ENCODE results near the gene GNB1L.

GNB1L gene

GRCh38 chr22:19876314-19876940 is 21.8 kb upstream of the GNB1L start:
- TF ChIP-seq GATA3 (IDR thresholded peaks at IDR 0.05; ENCODE audit: low read depth, low read length), result no peak
- no peak for TF ChIP-seq GATA2 (IDR thresholded peaks at IDR 0.05; ENCODE audit: low read depth, low read length)

DNA sequence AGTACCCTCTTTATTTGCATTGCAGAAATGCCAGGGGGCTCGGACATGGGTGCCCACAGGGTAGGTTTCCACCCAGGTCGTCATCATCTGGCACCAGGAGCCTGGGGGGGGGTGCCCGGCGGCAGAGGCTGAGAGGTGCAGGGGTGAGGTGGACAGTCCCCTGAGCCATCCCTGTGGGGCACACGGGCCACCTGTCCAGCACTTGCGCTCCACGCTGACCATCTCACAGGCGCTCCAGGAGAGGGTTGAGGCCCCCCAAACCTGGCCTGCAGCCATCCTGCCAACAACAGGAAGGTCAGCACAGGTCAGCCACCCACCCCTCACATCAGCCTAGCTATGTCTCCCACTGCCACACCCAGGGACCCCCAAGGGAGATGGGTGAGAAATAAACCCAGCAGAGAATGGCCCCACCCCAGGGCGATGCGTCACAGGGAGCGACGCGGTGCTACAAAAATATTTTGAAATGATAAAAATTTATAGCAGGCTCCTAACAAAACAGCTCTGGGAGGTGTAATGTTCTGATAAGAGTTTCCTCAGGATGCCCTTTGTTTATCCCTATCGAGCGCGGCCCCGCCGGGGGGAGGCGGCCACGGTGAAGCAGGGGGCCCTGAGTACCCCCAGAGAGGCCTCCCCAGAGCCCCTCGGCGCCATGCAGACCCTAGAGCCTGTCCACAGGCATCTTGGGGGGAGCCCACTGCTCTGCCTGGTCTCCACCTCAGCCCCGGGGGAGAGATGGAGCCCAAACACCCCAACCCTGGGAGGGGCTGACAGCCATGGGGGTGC is 21.0 kb upstream of the GNB1L start:
- TF ChIP-seq GATA2 (IDR thresholded peaks at IDR 0.05; ENCODE audit: low read depth, low read length) (no peak), GATA3 (IDR thresholded peaks at IDR 0.05; ENCODE audit: low read depth, low read length) (no peak)

- TF ChIP-seq GATA2 (IDR thresholded peaks at IDR 0.05; ENCODE audit: low read depth, low read length) (no peak), GATA3 (IDR thresholded peaks at IDR 0.05; ENCODE audit: low read depth, low read length) (no peak)
Measured at GRCh38 chr22:19875061-19875530, 20.4 kb upstream of the GNB1L start.

DNA sequence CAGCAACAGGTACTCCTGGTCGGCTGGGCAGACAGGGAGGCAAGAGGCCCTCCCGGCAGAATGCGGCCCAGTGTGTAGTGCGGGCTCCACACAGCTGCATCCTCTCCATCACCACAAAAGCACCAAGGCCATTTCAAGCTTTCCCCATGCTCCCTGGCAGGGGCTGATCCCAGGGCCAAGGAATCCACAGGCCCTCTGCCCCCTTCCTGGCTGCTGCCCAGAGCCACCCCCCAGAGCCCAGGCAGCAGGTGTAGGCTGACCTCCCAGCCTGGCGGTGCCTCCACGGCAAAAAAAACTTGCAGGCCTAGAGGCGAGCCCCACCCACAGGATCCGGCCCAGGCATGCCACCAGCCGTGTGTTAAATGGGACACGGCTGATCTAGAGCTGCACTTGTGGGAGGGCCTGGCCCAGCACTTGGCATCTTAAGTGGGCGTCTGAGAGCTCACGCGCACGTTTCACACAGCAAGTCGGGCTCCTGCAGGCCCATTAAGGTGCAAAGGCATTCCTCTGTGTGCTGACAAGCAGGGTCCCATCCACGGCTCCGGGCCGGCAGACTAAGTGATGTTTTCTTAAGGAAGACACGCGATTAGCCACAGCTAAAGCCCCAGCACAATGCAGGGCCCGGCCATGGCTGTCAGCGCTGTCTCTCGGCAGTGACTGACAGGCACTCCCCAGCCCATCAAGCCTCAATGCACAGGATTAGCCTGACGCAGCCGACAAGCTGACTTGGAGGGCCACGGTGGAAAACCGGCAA is 19.8 kb upstream of the GNB1L start:
- TF ChIP-seq GATA3 (IDR thresholded peaks at IDR 0.05; ENCODE audit: low read depth, low read length) (no peak), GATA2 (IDR thresholded peaks at IDR 0.05; ENCODE audit: low read depth, low read length) (no peak)

DNA sequence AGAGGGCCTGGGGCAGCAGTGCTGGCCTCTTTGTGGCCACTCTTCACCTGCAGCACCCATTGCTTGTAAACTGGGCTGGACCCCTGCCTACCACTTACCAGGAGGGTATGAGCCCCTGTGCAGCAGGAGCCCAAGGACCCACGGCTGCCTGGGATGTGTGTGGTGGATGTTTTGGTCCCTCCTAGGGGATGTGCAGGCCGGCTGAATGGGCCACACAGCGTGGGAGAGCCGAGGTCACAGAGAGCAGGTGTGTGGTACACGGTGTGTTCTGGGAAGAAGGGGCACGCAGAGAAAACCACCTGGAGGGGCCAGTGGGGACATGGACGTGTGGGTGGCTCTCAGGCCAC is 19.3 kb upstream of the GNB1L start:
- TF ChIP-seq GATA3 (IDR thresholded peaks at IDR 0.05; ENCODE audit: low read depth, low read length) (no peak), GATA2 (IDR thresholded peaks at IDR 0.05; ENCODE audit: low read depth, low read length) (no peak)

GRCh38 chr22:19873138-19873959 is 18.7 kb upstream of the GNB1L start:
- TF ChIP-seq GATA3 (IDR thresholded peaks at IDR 0.05; ENCODE audit: low read depth, low read length) (no peak), GATA2 (IDR thresholded peaks at IDR 0.05; ENCODE audit: low read depth, low read length) (no peak)

- no peak for TF ChIP-seq GATA2 (IDR thresholded peaks at IDR 0.05; ENCODE audit: low read depth, low read length)
- no peak for TF ChIP-seq GATA3 (IDR thresholded peaks at IDR 0.05; ENCODE audit: low read depth, low read length)
Measured at GRCh38 chr22:19872779-19873137, 18.1 kb upstream of the GNB1L start.

DNA sequence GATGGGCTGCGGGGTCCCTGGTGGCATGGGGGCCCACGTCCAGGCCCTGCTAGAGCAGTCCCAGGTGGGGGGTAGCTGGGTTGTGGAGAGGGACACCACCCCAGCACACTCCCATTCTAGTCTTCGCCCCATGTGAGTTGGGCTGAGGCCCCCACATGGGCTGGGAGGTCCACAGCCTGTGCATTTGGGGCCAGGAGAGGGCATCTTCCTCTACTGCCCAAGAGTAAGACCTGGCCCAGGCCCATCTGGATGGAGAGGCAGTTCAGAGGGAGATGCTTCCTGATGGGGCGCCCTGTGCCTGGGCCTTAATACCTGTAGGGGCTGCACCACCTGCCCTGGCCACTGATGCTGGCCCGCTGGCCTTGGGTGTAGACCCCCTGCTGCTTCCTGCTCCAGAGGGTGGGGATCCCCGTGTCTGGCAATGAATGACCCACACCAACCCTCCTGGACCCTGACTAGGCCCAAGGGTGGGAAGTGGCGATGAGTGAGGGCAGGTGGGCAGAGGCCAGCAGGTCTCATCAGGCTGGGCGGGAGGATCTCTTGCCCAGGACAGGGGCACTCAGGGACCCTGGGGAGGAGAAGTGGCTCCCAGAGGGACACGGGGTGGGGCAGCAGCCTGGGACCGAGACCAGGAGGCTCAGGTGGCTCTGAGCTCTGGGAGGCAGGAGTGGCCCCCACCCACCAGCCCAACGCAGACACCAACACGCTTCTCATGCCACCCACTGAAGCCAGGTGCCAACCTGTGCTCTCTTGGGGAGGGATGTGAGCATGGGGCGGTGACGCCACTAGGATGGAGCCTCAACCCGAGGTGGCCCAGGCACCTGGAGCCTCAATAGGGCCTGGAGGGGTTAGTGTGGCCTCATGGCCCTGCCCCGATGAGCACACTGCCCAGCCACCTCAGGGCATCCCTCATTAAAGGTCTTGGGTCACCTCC is 17.4 kb upstream of the GNB1L start:
- TF ChIP-seq GATA2 (IDR thresholded peaks at IDR 0.05; ENCODE audit: low read depth, low read length) (no peak), GATA3 (IDR thresholded peaks at IDR 0.05; ENCODE audit: low read depth, low read length) (no peak)

DNA sequence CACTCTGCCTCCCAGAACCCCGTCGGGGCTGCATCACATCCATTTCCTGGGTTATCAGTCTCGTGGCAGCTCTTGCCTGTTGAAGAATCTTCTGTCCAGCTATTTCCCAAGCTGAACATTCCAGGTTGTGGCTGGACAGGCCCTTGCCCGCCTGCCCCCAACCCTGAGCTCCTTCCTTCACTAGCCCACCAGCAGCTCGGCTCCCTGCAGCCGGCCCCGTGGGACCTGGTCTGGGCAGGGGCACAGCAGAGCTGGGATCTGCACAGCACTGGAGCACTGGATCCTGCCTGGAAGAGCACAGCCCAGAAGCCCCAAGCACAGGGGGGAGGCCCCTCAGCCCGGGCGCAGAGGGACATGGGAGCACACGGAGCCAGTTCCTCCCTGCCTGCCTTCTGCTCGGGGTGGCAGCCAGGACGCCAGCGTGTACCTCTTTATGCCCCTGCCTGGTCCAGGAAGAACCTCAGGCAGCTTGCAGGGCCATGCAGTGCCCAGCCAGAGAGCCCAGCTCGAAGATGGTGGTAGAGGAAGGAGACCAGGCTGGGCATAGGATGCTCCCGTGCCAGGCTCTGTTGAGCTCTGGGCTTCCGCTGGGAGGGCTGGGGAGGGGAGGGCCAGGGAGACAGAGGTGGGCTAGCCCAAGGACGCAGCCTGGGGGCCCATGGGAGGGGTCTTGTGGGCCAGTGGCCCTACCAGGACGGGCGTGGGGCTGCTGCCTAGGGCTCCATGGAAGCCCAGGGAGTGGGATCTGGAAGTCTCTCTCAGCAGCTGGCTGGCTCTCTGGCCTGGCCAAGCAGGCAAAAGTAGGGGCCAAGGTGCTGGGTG is 16.6 kb upstream of the GNB1L start:
- TF ChIP-seq GATA3 (IDR thresholded peaks at IDR 0.05; ENCODE audit: low read depth, low read length), result no peak

- no peak for TF ChIP-seq GATA2 (IDR thresholded peaks at IDR 0.05; ENCODE audit: low read depth, low read length)
- no peak for TF ChIP-seq GATA3 (IDR thresholded peaks at IDR 0.05; ENCODE audit: low read depth, low read length)
Measured at GRCh38 chr22:19870153-19871022, 15.7 kb upstream of the GNB1L start.

DNA sequence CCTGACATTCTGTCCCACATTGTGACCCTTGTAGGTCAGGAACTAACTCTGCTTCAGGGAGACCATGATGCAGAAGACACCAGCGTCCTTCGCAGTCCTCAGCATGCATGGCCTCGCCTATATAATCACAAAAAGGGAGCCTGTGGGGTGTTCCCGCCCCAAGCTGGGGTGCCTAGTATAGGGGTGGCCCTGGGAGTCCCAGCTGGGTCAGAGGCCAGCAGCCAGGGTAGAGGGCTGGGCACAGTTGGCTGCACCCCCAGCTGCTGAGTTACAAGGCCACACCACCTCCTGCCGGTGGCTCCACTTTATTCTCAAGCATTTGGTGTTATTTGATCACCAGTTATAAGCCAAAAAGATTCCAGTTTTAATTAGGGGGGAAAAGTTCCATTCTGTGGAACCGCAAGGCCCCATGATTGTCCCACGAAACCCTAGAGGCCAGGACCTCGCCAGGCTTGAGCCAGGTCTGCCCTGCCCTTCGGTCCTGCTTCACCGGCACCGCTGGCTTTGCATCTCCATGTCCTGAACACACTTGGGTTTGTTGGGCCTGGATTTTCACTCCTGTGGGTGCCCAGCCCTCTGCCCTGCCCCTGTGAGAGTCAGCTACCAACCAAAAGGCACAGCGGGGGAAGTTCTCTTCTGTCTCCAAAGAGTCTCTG is 15.0 kb upstream of the GNB1L start:
- TF ChIP-seq GATA3 (IDR thresholded peaks at IDR 0.05; ENCODE audit: low read depth, low read length) (no peak), GATA2 (IDR thresholded peaks at IDR 0.05; ENCODE audit: low read depth, low read length) (no peak)

All from SH-SY5Y (cell line).